Activated naive CD4-positive, alpha-beta T cell (primary cell): Measurements from ENCODE around the gene ZC3H10.

Experiments used
- DNase-seq, 4 experiments: peaks; one replicate each; lab custom pipeline; 2025; lab: John Stamatoyannopoulos, UW

The ZC3H10 gene

DNA sequence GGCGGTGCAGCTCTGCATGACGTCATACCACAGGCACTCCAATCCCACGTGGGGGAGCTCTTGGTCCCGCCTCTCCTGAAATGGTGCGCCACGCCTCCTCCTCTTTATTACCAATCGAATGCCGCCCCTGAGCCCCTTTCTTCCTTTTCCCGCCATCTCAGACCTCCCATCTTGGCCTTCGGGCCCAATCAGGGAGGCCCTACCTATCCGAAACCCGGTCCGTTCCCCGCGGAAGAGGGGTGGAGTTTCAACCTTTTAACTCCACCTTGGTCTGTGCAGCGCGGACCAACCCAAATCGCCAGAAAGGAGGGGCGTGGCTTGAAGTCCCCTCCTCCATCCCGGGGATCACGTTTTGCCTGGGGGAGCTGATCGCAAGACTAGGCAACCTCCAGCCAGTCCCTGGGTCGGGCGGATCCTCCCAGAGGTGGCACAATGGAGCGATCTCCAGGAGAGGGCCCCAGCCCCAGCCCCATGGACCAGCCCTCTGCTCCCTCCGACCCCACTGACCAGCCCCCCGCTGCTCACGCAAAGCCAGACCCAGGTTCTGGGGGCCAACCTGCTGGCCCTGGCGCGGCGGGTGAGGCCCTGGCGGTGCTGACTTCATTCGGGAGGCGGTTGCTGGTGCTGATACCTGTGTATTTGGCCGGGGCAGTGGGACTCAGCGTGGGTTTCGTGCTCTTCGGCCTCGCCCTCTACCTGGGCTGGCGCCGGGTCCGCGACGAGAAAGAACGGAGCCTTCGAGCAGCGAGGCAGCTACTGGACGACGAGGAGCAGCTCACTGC is 10.0 kb downstream of the ZC3H10 start, which contains the start of gene ESYT1:
ESYT1 (plus strand) TSS at position 380 of the 782 bp plus-strand sequence; CDS start at position 433, 53 bp downstream.
- peak; percentile 82 to 93 (median 90) for DNase-seq

- DNase-seq = peak in 1 of 4 experiments; percentile 25
Measured at GRCh38 chr12:56128670-56129205, 10.7 kb downstream of the ZC3H10 start.

DNA sequence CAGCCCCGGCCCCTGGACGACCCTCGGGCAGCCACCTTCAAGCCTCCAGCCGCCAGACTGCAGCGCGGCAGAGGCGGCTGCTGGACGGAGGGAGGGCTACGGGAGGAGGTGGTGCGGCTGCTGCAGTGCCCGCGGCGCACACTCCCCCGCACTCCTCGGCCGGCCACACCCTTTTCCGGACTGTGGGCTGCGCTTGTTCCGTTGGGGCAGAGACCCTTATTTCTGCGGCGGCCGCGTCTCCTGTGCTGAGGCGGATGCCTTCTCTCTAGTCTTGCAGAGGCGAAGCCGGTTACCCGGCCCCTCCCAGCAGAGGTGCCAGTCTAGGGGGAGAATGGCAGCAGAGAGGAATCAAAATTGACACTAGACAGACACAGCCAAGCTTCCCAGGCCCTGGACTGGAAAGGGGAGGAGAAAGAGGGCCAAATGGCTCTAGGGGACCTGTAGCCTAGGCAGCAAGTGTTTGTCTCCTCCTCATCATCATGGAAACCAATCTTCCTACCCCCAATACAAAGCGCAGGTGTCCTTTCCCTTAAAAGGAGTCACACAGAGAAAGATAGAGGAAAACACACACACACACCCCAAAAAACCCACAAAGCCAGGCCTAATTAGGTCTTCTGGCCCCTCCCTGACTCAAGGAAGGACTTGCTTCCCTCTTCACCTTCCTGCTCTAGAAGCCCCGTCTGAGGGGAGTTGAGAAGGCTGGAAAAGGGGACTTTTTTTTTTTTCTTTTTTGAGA is 11.3 kb downstream of the ZC3H10 start:
- peak; percentile 11 to 61 (median 40) for DNase-seq

GRCh38 chr12:56129942-56130495 is 12.0 kb downstream of the ZC3H10 start:
- no peak for DNase-seq

GRCh38 chr12:56130876-56131275 is 12.8 kb downstream of the ZC3H10 start:
- no peak for DNase-seq

GRCh38 chr12:56134897-56135296 is 16.8 kb downstream of the ZC3H10 start:
- DNase-seq = no peak

GRCh38 chr12:56137853-56138571 is 19.9 kb downstream of the ZC3H10 start:
- no peak for DNase-seq

- DNase-seq = no peak
Measured at GRCh38 chr12:56141946-56142784, 24.1 kb downstream of the ZC3H10 start.

GRCh38 chr12:56143217-56143616 is 25.2 kb downstream of the ZC3H10 start:
- no peak for DNase-seq

DNA sequence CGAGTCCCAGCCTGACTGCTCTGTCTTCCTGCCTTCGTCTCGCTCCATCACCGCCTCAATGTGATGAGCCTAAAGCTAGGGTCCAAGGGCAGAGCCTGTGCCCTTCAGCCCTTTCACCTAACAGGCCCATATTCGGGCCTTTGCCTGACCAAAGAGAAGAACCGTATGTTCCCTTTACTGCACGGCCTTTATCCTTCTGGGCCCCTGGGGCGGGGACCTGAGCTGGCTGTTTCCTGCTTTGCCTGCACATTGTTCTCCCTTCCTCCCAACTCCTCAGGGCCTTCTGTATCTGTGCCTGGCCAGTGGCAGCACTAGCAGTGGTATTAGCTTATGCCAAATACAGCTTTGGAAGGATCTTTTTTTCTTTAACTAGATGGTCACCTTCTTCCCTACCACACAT is 25.8 kb downstream of the ZC3H10 start:
- DNase-seq = no peak

- no peak for DNase-seq
Measured at GRCh38 chr12:56145217-56145616, 27.2 kb downstream of the ZC3H10 start.

DNA sequence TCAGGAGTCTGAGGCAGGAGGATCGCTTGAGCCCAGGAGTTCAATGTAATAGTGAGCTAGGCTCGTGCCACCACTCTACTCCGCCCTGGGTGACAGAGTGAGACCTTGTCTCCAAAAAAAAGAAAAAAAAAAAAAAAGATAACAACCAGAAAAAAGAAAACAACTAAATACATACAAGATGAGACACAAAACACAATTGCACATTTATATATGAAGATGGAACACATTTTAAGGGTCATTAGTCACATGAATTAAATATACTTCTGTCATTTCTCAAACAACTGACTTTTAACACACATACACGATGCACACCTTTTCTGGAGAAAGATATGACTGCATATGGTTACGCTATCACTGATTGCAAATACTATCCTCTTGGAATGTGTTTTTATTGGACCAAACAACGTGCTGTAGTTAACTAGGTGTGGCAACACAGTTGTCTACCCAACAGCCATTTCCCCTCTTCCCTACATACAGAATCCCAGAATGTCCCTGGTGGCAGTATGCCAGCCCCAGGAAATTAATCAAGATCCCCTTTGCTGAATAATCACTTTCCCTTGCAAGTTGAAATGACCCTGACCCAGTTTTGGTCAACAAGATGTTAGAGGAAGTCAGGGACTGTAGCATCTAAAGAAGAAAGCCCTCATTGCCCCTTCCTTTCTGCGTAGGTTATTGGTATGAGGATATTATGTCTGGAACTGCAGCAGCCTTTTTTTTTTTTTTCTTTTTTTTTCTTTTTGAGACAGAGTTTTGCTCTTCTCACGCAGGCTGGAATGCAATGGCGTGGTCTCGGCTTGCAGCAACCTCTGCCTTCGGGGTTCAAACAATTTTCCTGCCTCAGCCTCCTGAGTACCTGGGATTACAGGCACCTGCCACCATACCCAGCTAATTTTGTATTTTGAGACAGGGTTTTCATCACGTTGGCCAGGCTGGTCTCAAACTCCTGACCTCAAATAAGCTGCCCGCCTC is 28.7 kb downstream of the ZC3H10 start:
- no peak for DNase-seq

- no peak for DNase-seq
Measured at GRCh38 chr12:56150563-56150962, 32.5 kb downstream of the ZC3H10 start.

GRCh38 chr12:56151672-56152131 is 33.6 kb downstream of the ZC3H10 start:
- DNase-seq = peak; percentile 37 to 63 (median 48)

GRCh38 chr12:56152132-56152755 is 34.2 kb downstream of the ZC3H10 start, which contains the start of gene MYL6B:
Gene MYL6B (plus strand): TSS chr12:56152587. CDS start chr12:56153919, 1,332 bp downstream.
- peak; percentile 79 to 91 (median 84) for DNase-seq

- no peak for DNase-seq
Measured at GRCh38 chr12:56152756-56153677, 35.0 kb downstream of the ZC3H10 start.

GRCh38 chr12:56153678-56154065 is 35.6 kb downstream of the ZC3H10 start:
- no peak for DNase-seq

GRCh38 chr12:56154246-56154771 is 36.2 kb downstream of the ZC3H10 start:
- no peak for DNase-seq
